Astrocyte (in vitro differentiated cells and primary cell): ENCODE results near the gene UBE2D2. TPM values are rescaled to one million over a fixed set of nuclear protein-coding genes. Genes with fewer than 3 reads are reported as not detected.

Experiments used
- DNase-seq: peaks from one replicate; pipeline ENCODE4 v3.0.0-alpha.2; 2010; ENCODE audit warnings: low read depth
- FAIRE-seq: peaks from 2 replicates; lab custom pipeline; 2011; peaks lifted over from hg19 to GRCh38; lab: Jason Lieb, UNC
- H2AFZ ChIP-seq: 2 replicates; pipeline ENCODE4 v1.6.0; 2012; ENCODE audit warnings: low read depth, low read length, inconsistent platforms
- H3K27ac ChIP-seq: 2 replicates; pipeline ENCODE4 v1.5.1; 2011; ENCODE audit warnings: low read depth, low read length, inconsistent platforms
- H3K27me3 ChIP-seq: 2 replicates; pipeline ENCODE4 v1.6.0; 2011; ENCODE audit warnings: low read length, inconsistent platforms; ENCODE audit not compliant: insufficient read depth
- H3K36me3 ChIP-seq: 2 replicates; pipeline ENCODE4 v1.5.1; 2011; ENCODE audit warnings: low read length, inconsistent platforms; ENCODE audit not compliant: insufficient read depth
- H3K4me1 ChIP-seq: 2 replicates; pipeline ENCODE4 v1.5.1; 2011; ENCODE audit warnings: low read length, inconsistent platforms; ENCODE audit not compliant: insufficient read depth
- H3K4me2 ChIP-seq: 2 replicates; pipeline ENCODE4 v1.6.0; 2012; ENCODE audit warnings: low read length, inconsistent platforms
- H3K4me3 ChIP-seq: 2 replicates; pipeline ENCODE4 v1.5.1; 2011; ENCODE audit warnings: low read depth, mild to moderate bottlenecking, low read length, inconsistent platforms; ENCODE audit not compliant: insufficient read depth
- H3K79me2 ChIP-seq: 2 replicates; pipeline ENCODE4 v1.6.0; 2012; ENCODE audit warnings: mild to moderate bottlenecking, low read length, inconsistent platforms; ENCODE audit not compliant: insufficient read depth
- H3K9ac ChIP-seq: 2 replicates; pipeline ENCODE4 v1.6.0; 2012; ENCODE audit warnings: mild to moderate bottlenecking, low read length, inconsistent platforms
- H3K9me3 ChIP-seq: 2 replicates; pipeline ENCODE4 v1.5.1; 2012; ENCODE audit warnings: low read depth, mild to moderate bottlenecking, low read length, inconsistent platforms; ENCODE audit not compliant: insufficient read depth
- H4K20me1 ChIP-seq: 2 replicates; pipeline ENCODE4 v1.6.0; 2012; ENCODE audit warnings: low read length, inconsistent platforms; ENCODE audit not compliant: insufficient read depth
- H3K27ac Mint-ChIP-seq: one replicate; pipeline ENCODE4 v1.8.0; 2021; ENCODE audit warnings: mild to moderate bottlenecking, mixed read lengths; ENCODE audit not compliant: unreplicated experiment
- H3K27me3 Mint-ChIP-seq: one replicate; pipeline ENCODE4 v1.8.0; 2021; ENCODE audit warnings: low read depth, mixed read lengths; ENCODE audit not compliant: unreplicated experiment
- H3K36me3 Mint-ChIP-seq: one replicate; pipeline ENCODE4 v1.8.0; 2021; ENCODE audit warnings: low read depth, mixed read lengths; ENCODE audit not compliant: unreplicated experiment
- H3K4me1 Mint-ChIP-seq: one replicate; pipeline ENCODE4 v1.8.0; 2021; ENCODE audit warnings: low read depth, mixed read lengths; ENCODE audit not compliant: unreplicated experiment
- H3K4me3 Mint-ChIP-seq: one replicate; pipeline ENCODE4 v1.8.0; 2021; ENCODE audit warnings: mild to moderate bottlenecking, moderate library complexity, mixed read lengths; ENCODE audit not compliant: unreplicated experiment
- H3K9me3 Mint-ChIP-seq: one replicate; pipeline ENCODE4 v1.8.0; 2021; ENCODE audit warnings: mild to moderate bottlenecking, mixed read lengths; ENCODE audit not compliant: unreplicated experiment
- CTCF ChIP-seq: IDR thresholded peaks from 2 replicates; pipeline ENCODE4 v1.5.1; 2011; ENCODE audit warnings: low read depth, mild to moderate bottlenecking, inconsistent platforms, low read length, moderate library complexity; ENCODE audit not compliant: insufficient read depth
- EZH2 ChIP-seq: IDR thresholded peaks from 2 replicates; pipeline ENCODE4 v1.6.1; 2012; ENCODE audit warnings: mild to moderate bottlenecking, low read length, inconsistent platforms; ENCODE audit not compliant: insufficient read depth
- total RNA-seq: library from RNA; stranded (reverse); gene quantifications from 2 replicates; pipeline ENCODE4 v1.2.1, GENCODE V29; 2021

UBE2D2 gene
- total RNA-seq, 1 donor from 2014 or later, result 169 TPM

- Histone ChIP-seq H3K27ac (peak overlapping the region; percentile 87), H3K4me1 (peaks cover 71% of the 10 kb centered on the region), H3K9me3 (no peaks in the 10 kb centered on the region), H2AFZ (peak overlapping the region; percentile 49), H3K4me2 (peak overlapping the region; percentile 82), H3K9ac (peak overlapping the region; percentile 82), H3K79me2 (peaks cover 100% of the 10 kb centered on the region), H3K4me3 (peak overlapping the region; percentile 45), H3K27me3 (no peaks in the 10 kb centered on the region), H4K20me1 (peaks cover 81% of the 10 kb centered on the region), H3K36me3 (no peaks in the 10 kb centered on the region)
- Mint-ChIP-seq H3K36me3 (peaks cover 7% of the 10 kb centered on the region), H3K27me3 (no peaks in the 10 kb centered on the region), H3K4me1 (peaks cover 54% of the 10 kb centered on the region), H3K4me3 (peak overlapping the region; percentile 40), H3K9me3 (no peaks in the 10 kb centered on the region), H3K27ac (peak overlapping the region; percentile 84)
- TF ChIP-seq EZH2, result no peak
- no peak for TF ChIP-seq CTCF
- FAIRE-seq (no peak), DNase-seq (no peak)
These were observed 107.1 kb downstream of the UBE2D2 start for GRCh38 chr5:139668064-139668880.

GRCh38 chr5:139668924-139669661, 108.0 kb downstream of the UBE2D2 start:
- no peak for FAIRE-seq
- peak overlapping the region; percentile 52 for H3K4me3 Mint-ChIP-seq
- no peak for TF ChIP-seq CTCF
- TF ChIP-seq EZH2, result no peak
- H3K9me3 Mint-ChIP-seq, result no peaks in the 10 kb centered on the region
- Histone ChIP-seq H3K27me3 (no peaks in the 10 kb centered on the region), H3K4me3 (peak overlapping the region; percentile 45), H3K4me1 (peaks cover 77% of the 10 kb centered on the region), H4K20me1 (peaks cover 80% of the 10 kb centered on the region), H3K79me2 (peaks cover 99% of the 10 kb centered on the region), H3K27ac (peak overlapping the region; percentile 87), H3K9ac (peak overlapping the region; percentile 82), H3K36me3 (no peaks in the 10 kb centered on the region), H3K9me3 (no peaks in the 10 kb centered on the region), H3K4me2 (peak overlapping the region; percentile 82), H2AFZ (no peak overlapping the region)
- H3K4me1 Mint-ChIP-seq, result peaks cover 54% of the 10 kb centered on the region
- H3K27me3 Mint-ChIP-seq, result no peaks in the 10 kb centered on the region
- H3K27ac Mint-ChIP-seq, result peak overlapping the region; percentile 75
- H3K36me3 Mint-ChIP-seq, result peaks cover 7% of the 10 kb centered on the region
- DNase-seq, result no peak
